ENCODE measurements around the gene COL19A1.

The COL19A1 gene

DNA sequence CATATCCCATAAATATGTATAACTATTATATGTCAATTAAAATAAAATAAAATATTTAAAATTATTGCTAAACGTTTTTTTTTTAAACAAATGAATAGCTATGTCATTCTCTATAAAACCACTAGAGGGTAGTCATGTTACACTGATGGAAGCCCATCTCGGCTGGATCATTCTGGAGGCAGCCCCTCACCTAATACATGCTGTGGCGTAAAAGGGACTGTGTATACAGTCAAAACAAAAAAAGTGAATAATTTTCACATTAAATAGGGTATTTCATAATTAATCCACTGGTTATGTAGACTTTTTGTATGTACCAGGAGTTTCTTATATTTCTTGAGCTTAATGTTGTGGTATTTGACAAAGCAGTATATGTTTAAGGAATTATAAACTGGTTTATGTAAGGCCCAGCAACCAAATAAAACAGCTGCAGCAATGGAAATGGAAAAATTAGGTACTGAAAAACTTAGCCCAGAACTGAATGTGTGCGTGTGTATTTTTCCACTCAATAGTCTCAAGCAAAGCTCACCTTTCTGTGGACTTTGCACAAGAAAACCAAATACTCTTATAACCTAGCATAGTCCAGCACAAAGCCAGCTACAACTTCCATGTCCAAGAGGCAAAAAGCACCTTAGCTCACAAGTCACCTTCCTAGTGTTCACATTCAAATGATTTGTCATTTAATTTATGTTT lies 354.8 kb downstream of the COL19A1 start:
- intact Hi-C loops (cut with DNase I; ENCODE audit: low total_unique reads), result no loop called here
- TF ChIP-seq, protein P1, sequence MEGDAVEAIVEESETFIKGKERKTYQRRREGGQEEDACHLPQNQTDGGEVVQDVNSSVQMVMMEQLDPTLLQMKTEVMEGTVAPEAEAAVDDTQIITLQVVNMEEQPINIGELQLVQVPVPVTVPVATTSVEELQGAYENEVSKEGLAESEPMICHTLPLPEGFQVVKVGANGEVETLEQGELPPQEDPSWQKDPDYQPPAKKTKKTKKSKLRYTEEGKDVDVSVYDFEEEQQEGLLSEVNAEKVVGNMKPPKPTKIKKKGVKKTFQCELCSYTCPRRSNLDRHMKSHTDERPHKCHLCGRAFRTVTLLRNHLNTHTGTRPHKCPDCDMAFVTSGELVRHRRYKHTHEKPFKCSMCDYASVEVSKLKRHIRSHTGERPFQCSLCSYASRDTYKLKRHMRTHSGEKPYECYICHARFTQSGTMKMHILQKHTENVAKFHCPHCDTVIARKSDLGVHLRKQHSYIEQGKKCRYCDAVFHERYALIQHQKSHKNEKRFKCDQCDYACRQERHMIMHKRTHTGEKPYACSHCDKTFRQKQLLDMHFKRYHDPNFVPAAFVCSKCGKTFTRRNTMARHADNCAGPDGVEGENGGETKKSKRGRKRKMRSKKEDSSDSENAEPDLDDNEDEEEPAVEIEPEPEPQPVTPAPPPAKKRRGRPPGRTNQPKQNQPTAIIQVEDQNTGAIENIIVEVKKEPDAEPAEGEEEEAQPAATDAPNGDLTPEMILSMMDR (IDR thresholded peaks at IDR 0.05), result peak; percentile 41 to 59
- Histone ChIP-seq H3K36me3 (no peaks in the 10 kb centered on the region), H3K9me3 (no peaks in the 10 kb centered on the region), H3K4me1 (no peaks in the 10 kb centered on the region), H3K27ac (no peak overlapping the region), H3K27me3 (no peaks in the 10 kb centered on the region), H3K4me3 (no peak overlapping the region)
- no peak for DNase-seq

DNA sequence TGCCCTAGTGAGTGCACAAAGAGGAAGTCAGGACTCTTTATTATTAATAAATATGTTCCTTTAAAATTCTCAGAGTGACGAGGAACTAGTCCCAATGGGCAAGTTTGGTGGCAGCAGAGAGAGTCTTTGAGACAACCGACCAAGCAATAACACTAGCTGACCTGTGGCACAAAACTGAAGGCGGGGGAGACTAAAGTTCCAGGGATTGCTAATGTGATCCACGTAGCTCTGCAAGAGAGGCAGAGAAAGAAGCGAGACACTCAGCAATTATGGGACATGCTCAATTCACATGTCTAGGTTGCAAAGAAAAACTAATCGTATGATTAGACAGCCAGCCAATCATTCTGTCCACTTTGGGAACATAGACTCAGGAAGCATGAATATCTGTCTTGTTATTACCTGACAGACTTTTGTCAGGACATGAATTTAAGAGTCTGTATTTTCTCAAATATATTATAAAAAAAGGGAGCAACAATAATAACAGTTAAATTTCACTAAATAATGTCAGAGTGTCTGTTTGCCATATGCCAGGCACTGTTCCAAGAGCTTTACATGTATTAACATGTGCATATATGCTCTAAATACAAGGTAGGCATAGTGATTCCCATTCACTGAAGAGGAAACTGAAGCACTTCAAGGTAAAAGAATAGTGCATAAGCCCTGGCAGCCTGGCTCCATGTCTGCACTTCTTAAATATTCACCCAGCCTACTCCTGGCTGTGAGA lies 355.5 kb downstream of the COL19A1 start:
- no peak overlapping the region for H3K4me3 ChIP-seq
- intact Hi-C loops (cut with DNase I; ENCODE audit: low total_unique reads), result no loop called here
- DNase-seq, result no peak
- no peaks in the 10 kb centered on the region for H3K9me3 ChIP-seq
- H3K36me3 ChIP-seq, result no peaks in the 10 kb centered on the region
- H3K4me1 ChIP-seq, result no peaks in the 10 kb centered on the region
- no peaks in the 10 kb centered on the region for H3K27me3 ChIP-seq
- TF ChIP-seq, protein P1 (IDR thresholded peaks at IDR 0.05), result no peak
- no peak overlapping the region for H3K27ac ChIP-seq

DNA sequence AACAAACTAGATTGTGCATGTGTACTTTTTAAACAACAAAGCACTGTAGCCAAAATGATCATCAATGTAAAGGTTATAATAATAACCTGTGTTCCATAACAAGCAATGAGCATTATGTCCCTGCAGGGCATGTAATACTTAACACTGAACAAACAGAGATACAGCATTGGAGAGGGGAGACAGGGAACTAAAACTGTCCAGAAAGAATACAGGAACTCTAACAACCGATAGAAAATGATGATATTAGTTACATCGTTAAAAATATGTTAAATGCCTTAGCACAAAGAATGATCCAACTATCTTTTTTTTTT lies 356.0 kb downstream of the COL19A1 start:
- Histone ChIP-seq H3K27me3 (no peaks in the 10 kb centered on the region), H3K27ac (no peak overlapping the region), H3K36me3 (no peaks in the 10 kb centered on the region), H3K4me1 (no peaks in the 10 kb centered on the region), H3K9me3 (no peaks in the 10 kb centered on the region), H3K4me3 (no peak overlapping the region)
- TF ChIP-seq, protein P1 (IDR thresholded peaks at IDR 0.05), result no peak
- intact Hi-C loops (cut with DNase I; ENCODE audit: low total_unique reads), result no loop called here
- DNase-seq, result no peak

DNA sequence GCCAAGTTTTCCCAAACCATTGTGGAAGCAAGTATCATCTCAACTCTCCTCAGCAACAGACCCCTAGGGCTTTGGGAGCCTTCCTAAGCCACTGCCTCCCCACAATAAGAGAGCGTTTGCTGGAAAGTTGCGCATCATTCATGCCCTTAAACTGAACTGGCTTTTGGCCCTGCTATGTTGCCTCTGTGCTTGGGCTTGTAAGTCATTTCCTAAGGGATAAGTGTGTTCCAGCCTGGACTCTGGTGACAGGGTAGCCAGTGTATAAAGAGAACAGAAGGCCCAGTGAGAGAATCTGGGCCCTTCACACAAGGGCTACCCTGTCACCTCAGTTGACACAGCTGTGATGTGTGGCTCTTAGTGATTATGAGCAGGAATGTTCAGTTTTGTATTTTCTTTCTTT lies 358.7 kb downstream of the COL19A1 start:
- intact Hi-C loops (cut with DNase I; ENCODE audit: low total_unique reads), result no loop called here
- Histone ChIP-seq H3K27me3 (no peaks in the 10 kb centered on the region), H3K4me3 (no peak overlapping the region), H3K9me3 (no peaks in the 10 kb centered on the region), H3K36me3 (no peaks in the 10 kb centered on the region), H3K4me1 (no peaks in the 10 kb centered on the region), H3K27ac (no peak overlapping the region)
- DNase-seq, result no peak
- TF ChIP-seq, protein P1 (IDR thresholded peaks at IDR 0.05), result no peak

DNA sequence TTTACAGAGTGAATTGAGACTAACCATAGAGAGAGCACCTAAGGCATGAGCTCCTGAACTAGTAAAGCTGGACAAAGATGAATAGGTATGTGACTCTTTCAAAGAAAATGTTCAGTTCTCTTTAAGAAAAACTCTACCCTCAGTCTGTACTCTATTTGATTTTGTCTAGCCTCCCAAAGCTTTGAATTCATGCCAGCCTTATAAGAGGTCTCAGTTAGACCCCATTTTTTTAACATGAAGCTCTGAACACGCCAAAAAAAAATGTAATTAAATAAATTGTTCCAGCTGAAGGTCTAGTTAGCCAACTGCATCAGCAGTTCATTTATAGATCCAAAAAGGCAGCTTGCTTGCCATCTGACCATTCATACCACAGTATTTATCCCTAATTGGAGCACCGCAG lies 365.0 kb downstream of the COL19A1 start:
- H3K9me3 ChIP-seq, result no peaks in the 10 kb centered on the region
- no peaks in the 10 kb centered on the region for H3K27me3 ChIP-seq
- TF ChIP-seq, protein P1 (IDR thresholded peaks at IDR 0.05), result no peak
- no peaks in the 10 kb centered on the region for H3K36me3 ChIP-seq
- H3K4me1 ChIP-seq, result no peaks in the 10 kb centered on the region
- intact Hi-C loops (cut with DNase I; ENCODE audit: low total_unique reads), result no loop called here
- H3K4me3 ChIP-seq, result no peak overlapping the region
- no peak overlapping the region for H3K27ac ChIP-seq
- no peak for DNase-seq
